Cortex of kidney (tissue), 1 donor: Measurements from ENCODE around the gene CACNA1I.

Source experiments
- DNase-seq: peaks from one replicate; lab custom pipeline; 2025; lab: John Stamatoyannopoulos, UW

CACNA1I gene

GRCh38 chr22:39666495-39666894 is 95.9 kb downstream of the CACNA1I start:
- DNase-seq, result no peak

GRCh38 chr22:39666926-39667325 is 96.4 kb downstream of the CACNA1I start:
- no peak for DNase-seq

DNA sequence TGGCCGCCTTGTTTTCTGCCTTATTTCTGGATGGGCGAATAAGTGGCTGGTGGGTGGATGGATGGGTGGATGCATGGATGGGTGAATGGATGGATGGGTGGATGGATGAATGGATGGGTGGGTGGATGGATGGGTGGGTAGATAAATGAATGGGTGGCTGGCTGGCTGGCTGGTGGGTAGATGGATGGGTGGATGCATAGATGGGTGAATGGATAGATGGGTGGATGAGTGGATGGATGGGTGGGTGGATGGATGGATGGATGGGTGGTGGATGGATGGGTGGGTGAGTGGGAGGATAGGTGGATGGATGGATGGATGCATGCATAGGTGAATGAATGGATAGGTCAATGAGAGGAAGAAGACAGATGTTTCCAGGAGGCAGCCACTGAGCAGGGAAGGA is 98.9 kb downstream of the CACNA1I start:
- no peak for DNase-seq

- no peak for DNase-seq
These were observed 101.4 kb downstream of the CACNA1I start for GRCh38 chr22:39671936-39672335.

DNA sequence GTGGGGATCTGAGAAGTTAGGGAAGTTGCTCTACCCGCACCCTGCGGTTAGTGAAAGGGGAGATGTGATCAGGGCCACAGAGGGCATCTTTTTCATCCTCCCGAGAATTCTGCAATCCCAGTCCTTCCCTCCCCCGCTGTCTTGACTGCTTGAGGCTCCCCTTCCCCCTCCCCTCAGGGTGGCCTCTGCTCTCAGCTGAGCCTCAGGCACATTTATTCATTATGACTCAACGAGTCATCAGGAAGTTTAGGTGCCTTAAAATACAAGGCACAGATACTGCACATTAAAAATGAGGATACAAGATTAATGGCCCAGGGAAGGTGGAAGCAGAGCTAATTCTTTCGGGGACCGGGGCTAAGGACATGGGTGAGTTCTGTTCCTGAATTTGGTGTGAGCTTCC is 104.0 kb downstream of the CACNA1I start:
- no peak for DNase-seq

- no peak for DNase-seq
These were observed 105.4 kb downstream of the CACNA1I start for GRCh38 chr22:39675947-39676346.

DNA sequence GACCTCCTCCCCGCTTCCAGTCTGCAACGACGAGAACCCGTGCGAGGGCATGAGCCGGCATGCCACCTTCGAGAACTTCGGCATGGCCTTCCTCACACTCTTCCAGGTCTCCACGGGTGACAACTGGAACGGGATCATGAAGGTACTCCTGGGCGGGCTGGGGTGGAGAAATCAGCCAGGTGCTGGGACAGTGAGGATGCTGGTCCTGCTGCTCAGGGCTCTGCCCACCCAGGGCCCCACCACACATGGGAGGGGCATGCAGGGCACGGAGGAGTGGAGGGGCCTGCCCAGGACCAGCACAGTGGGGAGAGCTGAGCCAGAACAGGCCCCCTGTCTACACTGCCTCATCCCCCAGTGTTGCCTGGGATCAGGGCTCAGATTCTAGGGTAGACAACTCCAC is 107.4 kb downstream of the CACNA1I start:
- no peak for DNase-seq

DNA sequence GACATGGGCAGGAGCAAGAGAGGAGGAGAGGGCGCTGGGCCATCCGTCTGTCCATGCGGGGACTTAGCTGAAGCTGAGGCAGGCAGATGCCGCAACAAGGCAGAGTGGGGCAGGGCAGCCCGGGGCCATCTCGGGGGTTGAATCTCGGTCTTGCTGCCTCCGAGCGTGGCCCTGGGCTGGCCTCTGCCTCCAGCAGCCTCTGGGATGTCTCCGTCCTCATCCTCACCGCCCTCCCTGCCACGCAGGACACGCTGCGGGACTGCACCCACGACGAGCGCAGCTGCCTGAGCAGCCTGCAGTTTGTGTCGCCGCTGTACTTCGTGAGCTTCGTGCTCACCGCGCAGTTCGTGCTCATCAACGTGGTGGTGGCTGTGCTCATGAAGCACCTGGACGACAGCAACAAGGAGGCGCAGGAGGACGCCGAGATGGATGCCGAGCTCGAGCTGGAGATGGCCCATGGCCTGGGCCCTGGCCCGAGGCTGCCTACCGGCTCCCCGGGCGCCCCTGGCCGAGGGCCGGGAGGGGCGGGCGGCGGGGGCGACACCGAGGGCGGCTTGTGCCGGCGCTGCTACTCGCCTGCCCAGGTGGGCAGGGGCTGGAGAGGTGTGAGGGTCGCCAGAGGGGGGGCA is 108.4 kb downstream of the CACNA1I start:
- no peak for DNase-seq

DNA sequence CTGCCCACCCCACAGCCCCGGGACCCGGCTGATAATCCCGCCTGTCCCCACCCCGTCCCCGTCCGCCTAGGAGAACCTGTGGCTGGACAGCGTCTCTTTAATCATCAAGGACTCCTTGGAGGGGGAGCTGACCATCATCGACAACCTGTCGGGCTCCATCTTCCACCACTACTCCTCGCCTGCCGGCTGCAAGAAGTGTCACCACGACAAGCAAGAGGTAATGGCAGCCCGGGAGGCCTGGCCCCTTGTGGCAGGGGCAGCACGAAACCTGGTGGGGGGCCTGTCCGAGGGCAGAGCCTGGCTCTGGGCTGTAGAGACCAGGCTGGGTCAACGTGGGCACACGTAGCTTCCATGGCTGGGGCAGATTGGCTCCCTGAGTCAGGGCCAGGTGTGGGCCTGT is 109.1 kb downstream of the CACNA1I start:
- DNase-seq, result no peak

DNA sequence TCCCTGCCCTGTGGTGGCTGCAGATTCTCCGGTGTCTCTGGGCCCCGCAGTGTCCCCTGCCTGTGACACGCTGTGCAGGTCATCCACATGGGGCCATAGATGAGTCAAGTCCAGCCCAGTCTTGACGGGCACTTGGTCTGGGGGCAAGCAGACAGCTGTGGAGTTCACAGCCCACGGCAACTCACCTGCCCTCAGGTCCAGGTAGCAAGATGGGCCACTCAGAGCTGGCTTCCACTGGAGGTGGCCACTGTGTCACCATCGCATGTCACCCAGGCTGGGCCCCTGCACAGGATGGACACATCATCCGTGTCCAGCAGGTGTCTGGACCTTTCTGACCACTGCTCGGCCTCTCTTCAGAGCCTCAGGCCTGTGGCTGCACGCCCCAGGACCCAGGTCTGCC is 109.9 kb downstream of the CACNA1I start:
- no peak for DNase-seq

DNA sequence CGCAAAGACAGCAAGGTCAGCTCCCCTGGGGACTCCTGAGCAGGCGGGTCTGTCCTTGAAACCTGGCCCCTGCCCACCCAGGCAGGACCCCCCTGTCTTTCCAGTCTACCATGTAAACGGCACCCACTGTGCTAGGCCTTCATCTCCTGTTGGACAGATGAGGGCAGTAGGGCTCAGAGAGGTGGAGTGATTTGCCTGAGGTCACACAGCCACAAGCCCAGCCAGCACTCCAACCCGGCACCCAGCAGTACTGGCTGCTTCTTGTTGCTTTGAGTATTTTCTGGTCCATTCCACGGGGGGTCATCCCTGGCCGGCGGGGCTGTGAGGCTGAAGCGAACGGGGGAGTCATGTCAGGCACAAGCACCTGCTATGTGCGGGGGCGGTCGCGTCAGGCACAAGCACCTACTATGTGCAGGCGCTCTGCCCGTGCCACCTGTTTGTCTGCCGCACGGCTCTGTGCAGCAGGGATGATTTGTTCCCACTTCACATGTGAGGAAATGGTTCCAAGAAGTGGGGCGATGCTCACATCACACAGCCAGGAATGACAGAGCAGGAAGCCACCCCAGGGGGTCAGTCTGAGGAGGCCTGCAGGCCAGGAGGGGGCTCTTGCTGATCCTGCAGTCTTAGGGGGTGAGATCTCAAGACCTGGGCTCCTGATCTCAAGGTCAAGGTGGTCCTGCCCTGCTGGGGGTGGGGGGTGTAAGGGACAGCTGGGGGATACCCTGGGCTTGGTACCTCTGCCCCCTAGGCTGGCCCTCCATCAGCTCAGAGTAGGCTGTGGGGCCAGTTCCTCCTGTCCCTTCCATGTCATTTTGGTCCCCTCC is 110.7 kb downstream of the CACNA1I start:
- no peak for DNase-seq

GRCh38 chr22:39682994-39683393 is 112.4 kb downstream of the CACNA1I start:
- DNase-seq, result no peak

- DNase-seq, result no peak
These were observed 113.1 kb downstream of the CACNA1I start for GRCh38 chr22:39683639-39684038.

- no peak for DNase-seq
These were observed 114.2 kb downstream of the CACNA1I start for GRCh38 chr22:39684702-39685281.

GRCh38 chr22:39685336-39686177 is 115.0 kb downstream of the CACNA1I start:
- no peak for DNase-seq

- DNase-seq, result no peak
These were observed 115.6 kb downstream of the CACNA1I start for GRCh38 chr22:39686178-39686620.

GRCh38 chr22:39686776-39687525 is 116.4 kb downstream of the CACNA1I start:
- no peak for DNase-seq

GRCh38 chr22:39688186-39688785 is 117.7 kb downstream of the CACNA1I start:
- DNase-seq, result no peak

DNA sequence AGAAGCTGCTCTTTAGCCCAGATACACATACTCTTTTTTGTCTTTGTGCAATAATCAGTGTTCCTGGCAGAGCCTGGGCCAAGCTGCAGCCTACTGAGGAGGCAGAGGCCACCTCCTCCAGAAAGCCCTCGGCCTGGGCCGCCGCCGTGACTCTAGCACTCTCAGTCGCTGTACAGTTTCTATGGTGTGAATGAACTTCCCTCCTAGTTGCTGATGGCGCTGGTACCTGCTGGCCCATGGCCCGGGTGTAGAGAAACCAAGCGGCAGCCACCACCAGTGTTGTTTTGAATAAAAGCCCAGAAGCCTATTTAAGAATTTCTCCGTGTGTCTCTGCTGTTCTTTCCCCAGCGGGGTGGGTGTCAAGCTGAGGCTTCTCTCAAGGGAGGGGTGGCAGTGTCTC is 118.9 kb downstream of the CACNA1I start:
- DNase-seq, result no peak

- DNase-seq, result no peak
These were observed 120.5 kb downstream of the CACNA1I start for GRCh38 chr22:39690881-39691605.
